HG03280 (cell line): ENCODE results near the gene CDK8.

Source experiments
- ATAC-seq: cut with Tn5 transposase; IDR thresholded peaks from one replicate; pipeline ENCODE4 v1.9.1; 2021; ENCODE audit warnings: mild to moderate bottlenecking, moderate library complexity; ENCODE audit not compliant: unreplicated experiment

The CDK8 gene

GRCh38 chr13:26435171-26435570 lies 181.2 kb downstream of the CDK8 start:
- no peak for ATAC-seq

GRCh38 chr13:26435646-26436045 lies 181.7 kb downstream of the CDK8 start:
- ATAC-seq, result no peak

GRCh38 chr13:26436914-26437313 lies 183.0 kb downstream of the CDK8 start:
- ATAC-seq, result no peak

GRCh38 chr13:26440111-26440510 lies 186.2 kb downstream of the CDK8 start:
- no peak for ATAC-seq

GRCh38 chr13:26441476-26441875 lies 187.5 kb downstream of the CDK8 start:
- no peak for ATAC-seq

GRCh38 chr13:26442541-26442940 lies 188.6 kb downstream of the CDK8 start:
- no peak for ATAC-seq

- no peak for ATAC-seq
These were observed 191.2 kb downstream of the CDK8 start for GRCh38 chr13:26445092-26445491.

- ATAC-seq, result no peak
These were observed 192.8 kb downstream of the CDK8 start for GRCh38 chr13:26446751-26447150.

GRCh38 chr13:26448032-26448431 lies 194.1 kb downstream of the CDK8 start:
- no peak for ATAC-seq

GRCh38 chr13:26449063-26449848 lies 195.3 kb downstream of the CDK8 start:
- no peak for ATAC-seq
